SK-N-SH (cell line): Measurements from ENCODE around the gene MPHOSPH8. TPM values are rescaled to one million over a fixed set of nuclear protein-coding genes. Genes with fewer than 3 reads are reported as not detected.

Source experiments
- CTCF ChIA-PET: fragments of 300-600, 350-600 bp; formaldehyde crosslinking; extraction: SDS; loops from one replicate; lab custom pipeline; 2021; lab: Yijun Ruan, JAX
- POLR2A ChIA-PET: fragments of 350-600 bp; sonication (Branson Sonifier 250); formaldehyde crosslinking; extraction: SDS; loops from one replicate; lab custom pipeline; 2020; ENCODE audit warnings: antibody characterized with exemption, inconsistent platforms; lab: Yijun Ruan, JAX
- DNase-seq: peaks from one replicate; pipeline ENCODE4 v3.0.0; 2012
- H2AFZ ChIP-seq: fragments of 200-600 bp; sonication (generic); 2 replicates; pipeline ENCODE4 v1.8.1; 2016; ENCODE audit warnings: antibody characterized with exemption, mild to moderate bottlenecking, low read depth
- H3F3A ChIP-seq: fragments of 200-600 bp; sonication (generic); replicated peaks from 2 replicates; pipeline ENCODE3; 2016; ENCODE audit warnings: antibody characterized with exemption, mild to moderate bottlenecking; ENCODE audit not compliant: insufficient read depth
- H3K27ac ChIP-seq, 2 experiments: fragments of 200-500 bp in 1 of 2; fragments of 200-600 bp in 1 of 2; sonication (Bioruptor generic) in 1 of 2; sonication (generic), shearing (Covaris generic) in 1 of 2; 2 replicates each; pipeline versions ENCODE4 v1.5.1 to v1.6.1; 2014 to 2016; ENCODE audit warnings: low read depth in 2 of 2, inconsistent platforms in 1 of 2, low read length in 1 of 2, mild to moderate bottlenecking in 1 of 2, mixed read lengths in 1 of 2
- H3K27me3 ChIP-seq: fragments of 200-600 bp; sonication (generic), shearing (Covaris generic); 2 replicates; pipeline ENCODE4 v1.6.1; 2016; ENCODE audit warnings: mixed run types; ENCODE audit not compliant: insufficient read depth
- H3K36me3 ChIP-seq, 2 experiments: fragments of 200-500 bp in 1 of 2; fragments of 200-600 bp in 1 of 2; sonication (Bioruptor generic) in 1 of 2; sonication (generic) in 1 of 2; replicated peaks in 1 of 2; 2 replicates each; pipeline versions ENCODE3 to v1.5.1; 2014 to 2016; ENCODE audit warnings: low read length in 1 of 2, mild to moderate bottlenecking in 1 of 2; ENCODE audit not compliant: insufficient read depth in 2 of 2, control insufficient read depth in 1 of 2
- H3K4me1 ChIP-seq, 2 experiments: fragments of 200-500 bp in 1 of 2; fragments of 200-600 bp in 1 of 2; sonication (Bioruptor generic) in 1 of 2; sonication (generic), shearing (Covaris generic) in 1 of 2; 2 replicates each; pipeline versions ENCODE4 v1.5.1 to v1.6.1; 2014 to 2016; ENCODE audit warnings: low read depth in 1 of 2, low read length in 1 of 2, mixed run types in 1 of 2; ENCODE audit not compliant: insufficient read depth in 2 of 2, control insufficient read depth in 1 of 2
- H3K4me2 ChIP-seq: fragments of 200-600 bp; sonication (generic), shearing (Covaris generic); 2 replicates; pipeline ENCODE4 v1.6.1; 2017; ENCODE audit warnings: mixed run types
- H3K4me3 ChIP-seq, 2 experiments: fragments of 200-500 bp in 1 of 2; fragments of 200-600 bp in 1 of 2; sonication (Bioruptor generic) in 1 of 2; sonication (generic), shearing (Covaris generic) in 1 of 2; 2 replicates each; pipeline versions ENCODE4 v1.5.1 to v1.8.1; 2014 to 2016; ENCODE audit warnings: low read depth in 2 of 2, inconsistent platforms in 1 of 2, low read length in 1 of 2, mild to moderate bottlenecking in 1 of 2, mixed read lengths in 1 of 2, moderate library complexity in 1 of 2
- H3K79me2 ChIP-seq: fragments of 200-600 bp; sonication (generic); 2 replicates; pipeline ENCODE4 v1.8.1; 2017; ENCODE audit warnings: mild to moderate bottlenecking; ENCODE audit not compliant: insufficient read depth
- H3K9ac ChIP-seq: fragments of 200-600 bp; sonication (generic); 2 replicates; pipeline ENCODE4 v1.6.1; 2017; ENCODE audit warnings: mixed run types
- H3K9me2 ChIP-seq: fragments of 200-600 bp; sonication (generic); 2 replicates; pipeline ENCODE4 v1.6.1; 2017; ENCODE audit warnings: mixed run types
- H3K9me3 ChIP-seq: fragments of 200-600 bp; sonication (generic); 2 replicates; pipeline ENCODE4 v1.6.1; 2017; ENCODE audit warnings: mixed run types, mild to moderate bottlenecking, moderate library complexity
- H4K20me1 ChIP-seq: fragments of 200-600 bp; sonication (generic); 2 replicates; pipeline ENCODE4 v1.6.1; 2017; ENCODE audit warnings: mild to moderate bottlenecking, mixed run types; ENCODE audit not compliant: insufficient read depth
- CHD2 ChIP-seq: fragments of 150-350 bp; IDR thresholded peaks from 2 replicates; pipeline ENCODE4 v1.6.1; 2018; ENCODE audit warnings: low read length; ENCODE audit not compliant: partially characterized antibody
- CTCF ChIP-seq: fragments of 200-600 bp; sonication (generic); IDR thresholded peaks from 2 replicates; pipeline ENCODE4 v1.6.1; 2017; ENCODE audit warnings: antibody characterized with exemption, mild to moderate bottlenecking, moderate library complexity
- EP300 ChIP-seq, 2 experiments: IDR thresholded peaks; 2 replicates each; pipeline versions ENCODE4 v1.4.0 to v1.6.1; 2012; ENCODE audit warnings: borderline replicate concordance in 1 of 2, low read depth in 1 of 2, low read length in 1 of 2
- EZH2phosphoT487 ChIP-seq: fragments of 200-600 bp; sonication (generic); IDR thresholded peaks from 2 replicates; pipeline ENCODE4 v1.6.1; 2017; ENCODE audit warnings: low read depth, mixed run types, mild to moderate bottlenecking, antibody characterized with exemption, moderate library complexity, borderline replicate concordance
- FOSL2 ChIP-seq: IDR thresholded peaks from 2 replicates; pipeline ENCODE4 v1.4.0; 2012; ENCODE audit warnings: low read depth, mild to moderate bottlenecking, moderate library complexity, borderline replicate concordance
- FOXM1 ChIP-seq: IDR thresholded peaks from 2 replicates; pipeline ENCODE4 v1.4.0; 2012; ENCODE audit warnings: low read depth, mild to moderate bottlenecking
- JUND ChIP-seq: IDR thresholded peaks from 2 replicates; pipeline ENCODE4 v1.4.0; 2012
- MEF2A ChIP-seq: IDR thresholded peaks from 2 replicates; pipeline ENCODE4 v1.4.0; 2012; ENCODE audit warnings: low read depth, borderline replicate concordance
- MXI1 ChIP-seq: IDR thresholded peaks from 2 replicates; pipeline ENCODE4 v1.6.1; 2012; ENCODE audit warnings: mild to moderate bottlenecking, low read depth, low read length, improper control_type of control experiment
- POLR2AphosphoS5 ChIP-seq: IDR thresholded peaks from 2 replicates; pipeline ENCODE4 v1.6.1; 2012; ENCODE audit warnings: low read depth, low read length
- RAD21 ChIP-seq: IDR thresholded peaks from 2 replicates; pipeline ENCODE4 v1.6.1; 2012; ENCODE audit warnings: mild to moderate bottlenecking, low read length
- SIN3A ChIP-seq: IDR thresholded peaks from 2 replicates; pipeline ENCODE4 v1.6.1; 2012; ENCODE audit warnings: low read depth, mild to moderate bottlenecking, low read length, moderate library complexity, borderline replicate concordance
- TAF1 ChIP-seq: IDR thresholded peaks from 2 replicates; pipeline ENCODE4 v1.6.1; 2012; ENCODE audit warnings: low read depth, mild to moderate bottlenecking, low read length, moderate library complexity, borderline replicate concordance
- TCF12 ChIP-seq: IDR thresholded peaks from 2 replicates; pipeline ENCODE4 v1.4.0; 2012
- TEAD4 ChIP-seq: IDR thresholded peaks from 2 replicates; pipeline ENCODE4 v1.4.0; 2012; ENCODE audit warnings: mild to moderate bottlenecking, borderline replicate concordance; ENCODE audit not compliant: insufficient read depth
- YY1 ChIP-seq: IDR thresholded peaks from 2 replicates; pipeline ENCODE4 v1.4.0; 2012; ENCODE audit warnings: low read depth, mild to moderate bottlenecking
- WGBS: methylation state at CpG from one replicate; pipeline ENCODE4 v1.1.6; 2017; ENCODE audit warnings: low lambda C conversion rate; 5-methylcytosine and 5-hydroxymethylcytosine counted together
- polyA plus RNA-seq, 3 experiments: library from polyadenylated mRNA; depleted of rRNA; stranded (reverse); fragments of >200 nt; gene quantifications; 2 replicates each; pipeline ENCODE4 v1.2.3, GENCODE V29; 2012
- TF ChIP-seq, protein P1 (sequence below): IDR thresholded peaks from 2 replicates; pipeline ENCODE4 v1.4.0; 2012; ENCODE audit warnings: low read depth, borderline replicate concordance
- TF ChIP-seq, protein P2 (sequence below): IDR thresholded peaks from 2 replicates; pipeline ENCODE4; 2012
- TF ChIP-seq, protein P3 (sequence below): fragments of 150-350 bp; IDR thresholded peaks from 2 replicates; pipeline ENCODE4 v1.6.1; 2016; ENCODE audit warnings: mild to moderate bottlenecking, low read depth, low read length
- TF ChIP-seq, protein P4 (sequence below): IDR thresholded peaks from 2 replicates; pipeline ENCODE4 v1.6.1; 2012; ENCODE audit warnings: mild to moderate bottlenecking, low read depth, low read length, moderate library complexity

MPHOSPH8 gene
- polyA plus RNA-seq, 1 of the 3 experiments (the other 2 are of a cell fraction) = 11.1 TPM

DNA sequence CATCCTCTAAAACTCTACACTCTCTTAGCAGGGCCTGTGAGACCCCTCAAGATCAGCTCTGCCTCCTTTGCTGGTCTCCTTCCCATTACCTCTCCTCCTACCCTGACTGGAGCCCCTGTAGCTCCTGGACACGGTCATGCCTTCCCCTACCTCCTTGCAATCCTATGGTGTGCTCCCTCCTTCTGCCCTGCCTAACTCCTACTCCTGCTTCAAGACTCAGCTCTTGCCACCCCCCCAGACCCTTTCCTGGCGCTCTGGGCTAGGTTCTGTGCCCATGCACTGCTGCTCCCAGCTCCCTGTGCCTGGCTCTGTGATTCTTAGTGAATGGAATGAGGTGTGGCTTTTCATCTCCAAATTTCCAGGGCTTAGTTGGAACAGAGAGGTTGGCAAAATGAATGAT, 44.1 kb upstream of the MPHOSPH8 start (continued):
- no peak for TF ChIP-seq SIN3A

DNA sequence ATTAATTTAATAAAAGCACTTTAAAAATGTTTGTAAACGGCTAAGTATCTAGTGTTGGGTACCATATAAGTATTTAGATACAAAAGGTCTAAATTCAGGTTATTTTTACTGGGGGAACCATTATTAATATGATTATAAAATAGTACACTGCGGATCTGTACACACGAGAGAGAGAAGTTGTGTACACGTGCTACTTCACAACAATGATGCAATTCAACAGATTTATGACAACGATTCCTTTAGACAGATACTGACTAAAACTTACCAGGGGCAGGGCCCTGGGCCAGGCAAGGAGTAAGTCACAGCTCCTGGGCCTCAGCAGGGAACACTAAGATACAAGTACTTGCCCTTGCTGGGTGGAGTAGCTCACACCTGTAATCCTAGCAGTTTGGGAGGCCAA, 43.0 kb upstream of the MPHOSPH8 start:
- Histone ChIP-seq H3K79me2 (no peaks in the 10 kb centered on the region), H2AFZ (no peak overlapping the region), H3K9ac (no peak overlapping the region), H3K27me3 (no peaks in the 10 kb centered on the region), H3K9me3 (no peaks in the 10 kb centered on the region), H3K9me2 (no peaks in the 10 kb centered on the region), H3F3A (peaks cover 7% of the 10 kb centered on the region), H3K4me3 (no peak overlapping the region), H4K20me1 (no peaks in the 10 kb centered on the region), H3K27ac (no peak overlapping the region), H3K4me1 (no peaks in the 10 kb centered on the region; a peak in 1 of 4 replicates), H3K36me3 (no peaks in the 10 kb centered on the region)
- ChIA-PET CTCF (interaction anchor here (1.1 to 1.7 kb wide), 4 partner anchors 11 to 436 kb away, joined by 3 to 4 read pairs (median 4); no protein-coding TSS in a partner anchor), POLR2A (no interaction called here)
- DNase-seq = no peak
- 58% methylated on average over 5 of the region's 5 CpGs for WGBS
- no peak for TF ChIP-seq MXI1
- no peak for TF ChIP-seq TAF1
- TF ChIP-seq CTCF = no peak
- TF ChIP-seq TCF12 = no peak
- TF ChIP-seq YY1 = no peak
- TF ChIP-seq, protein P1, sequence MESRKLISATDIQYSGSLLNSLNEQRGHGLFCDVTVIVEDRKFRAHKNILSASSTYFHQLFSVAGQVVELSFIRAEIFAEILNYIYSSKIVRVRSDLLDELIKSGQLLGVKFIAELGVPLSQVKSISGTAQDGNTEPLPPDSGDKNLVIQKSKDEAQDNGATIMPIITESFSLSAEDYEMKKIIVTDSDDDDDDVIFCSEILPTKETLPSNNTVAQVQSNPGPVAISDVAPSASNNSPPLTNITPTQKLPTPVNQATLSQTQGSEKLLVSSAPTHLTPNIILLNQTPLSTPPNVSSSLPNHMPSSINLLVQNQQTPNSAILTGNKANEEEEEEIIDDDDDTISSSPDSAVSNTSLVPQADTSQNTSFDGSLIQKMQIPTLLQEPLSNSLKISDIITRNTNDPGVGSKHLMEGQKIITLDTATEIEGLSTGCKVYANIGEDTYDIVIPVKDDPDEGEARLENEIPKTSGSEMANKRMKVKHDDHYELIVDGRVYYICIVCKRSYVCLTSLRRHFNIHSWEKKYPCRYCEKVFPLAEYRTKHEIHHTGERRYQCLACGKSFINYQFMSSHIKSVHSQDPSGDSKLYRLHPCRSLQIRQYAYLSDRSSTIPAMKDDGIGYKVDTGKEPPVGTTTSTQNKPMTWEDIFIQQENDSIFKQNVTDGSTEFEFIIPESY = no peak
- no peak for TF ChIP-seq POLR2AphosphoS5
- no peak for TF ChIP-seq CHD2
- no peak for TF ChIP-seq JUND
- no peak for TF ChIP-seq SIN3A
- TF ChIP-seq EZH2phosphoT487 = no peak
- TF ChIP-seq RAD21 = no peak
- no peak for TF ChIP-seq EP300 (IDR thresholded peaks at IDR 0.05; ENCODE audit: borderline replicate concordance in 1 of 2, low read depth in 1 of 2, low read length in 1 of 2)
- TF ChIP-seq, protein P2, sequence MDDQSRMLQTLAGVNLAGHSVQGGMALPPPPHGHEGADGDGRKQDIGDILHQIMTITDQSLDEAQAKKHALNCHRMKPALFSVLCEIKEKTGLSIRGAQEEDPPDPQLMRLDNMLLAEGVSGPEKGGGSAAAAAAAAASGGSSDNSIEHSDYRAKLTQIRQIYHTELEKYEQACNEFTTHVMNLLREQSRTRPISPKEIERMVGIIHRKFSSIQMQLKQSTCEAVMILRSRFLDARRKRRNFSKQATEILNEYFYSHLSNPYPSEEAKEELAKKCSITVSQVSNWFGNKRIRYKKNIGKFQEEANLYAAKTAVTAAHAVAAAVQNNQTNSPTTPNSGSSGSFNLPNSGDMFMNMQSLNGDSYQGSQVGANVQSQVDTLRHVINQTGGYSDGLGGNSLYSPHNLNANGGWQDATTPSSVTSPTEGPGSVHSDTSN = no peak
- no peak for TF ChIP-seq TEAD4
- TF ChIP-seq, protein P3, sequence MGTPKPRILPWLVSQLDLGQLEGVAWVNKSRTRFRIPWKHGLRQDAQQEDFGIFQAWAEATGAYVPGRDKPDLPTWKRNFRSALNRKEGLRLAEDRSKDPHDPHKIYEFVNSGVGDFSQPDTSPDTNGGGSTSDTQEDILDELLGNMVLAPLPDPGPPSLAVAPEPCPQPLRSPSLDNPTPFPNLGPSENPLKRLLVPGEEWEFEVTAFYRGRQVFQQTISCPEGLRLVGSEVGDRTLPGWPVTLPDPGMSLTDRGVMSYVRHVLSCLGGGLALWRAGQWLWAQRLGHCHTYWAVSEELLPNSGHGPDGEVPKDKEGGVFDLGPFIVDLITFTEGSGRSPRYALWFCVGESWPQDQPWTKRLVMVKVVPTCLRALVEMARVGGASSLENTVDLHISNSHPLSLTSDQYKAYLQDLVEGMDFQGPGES = no peak
- TF ChIP-seq MEF2A = no peak
- TF ChIP-seq FOSL2 = no peak
- TF ChIP-seq FOXM1 = no peak
- TF ChIP-seq, protein P4, sequence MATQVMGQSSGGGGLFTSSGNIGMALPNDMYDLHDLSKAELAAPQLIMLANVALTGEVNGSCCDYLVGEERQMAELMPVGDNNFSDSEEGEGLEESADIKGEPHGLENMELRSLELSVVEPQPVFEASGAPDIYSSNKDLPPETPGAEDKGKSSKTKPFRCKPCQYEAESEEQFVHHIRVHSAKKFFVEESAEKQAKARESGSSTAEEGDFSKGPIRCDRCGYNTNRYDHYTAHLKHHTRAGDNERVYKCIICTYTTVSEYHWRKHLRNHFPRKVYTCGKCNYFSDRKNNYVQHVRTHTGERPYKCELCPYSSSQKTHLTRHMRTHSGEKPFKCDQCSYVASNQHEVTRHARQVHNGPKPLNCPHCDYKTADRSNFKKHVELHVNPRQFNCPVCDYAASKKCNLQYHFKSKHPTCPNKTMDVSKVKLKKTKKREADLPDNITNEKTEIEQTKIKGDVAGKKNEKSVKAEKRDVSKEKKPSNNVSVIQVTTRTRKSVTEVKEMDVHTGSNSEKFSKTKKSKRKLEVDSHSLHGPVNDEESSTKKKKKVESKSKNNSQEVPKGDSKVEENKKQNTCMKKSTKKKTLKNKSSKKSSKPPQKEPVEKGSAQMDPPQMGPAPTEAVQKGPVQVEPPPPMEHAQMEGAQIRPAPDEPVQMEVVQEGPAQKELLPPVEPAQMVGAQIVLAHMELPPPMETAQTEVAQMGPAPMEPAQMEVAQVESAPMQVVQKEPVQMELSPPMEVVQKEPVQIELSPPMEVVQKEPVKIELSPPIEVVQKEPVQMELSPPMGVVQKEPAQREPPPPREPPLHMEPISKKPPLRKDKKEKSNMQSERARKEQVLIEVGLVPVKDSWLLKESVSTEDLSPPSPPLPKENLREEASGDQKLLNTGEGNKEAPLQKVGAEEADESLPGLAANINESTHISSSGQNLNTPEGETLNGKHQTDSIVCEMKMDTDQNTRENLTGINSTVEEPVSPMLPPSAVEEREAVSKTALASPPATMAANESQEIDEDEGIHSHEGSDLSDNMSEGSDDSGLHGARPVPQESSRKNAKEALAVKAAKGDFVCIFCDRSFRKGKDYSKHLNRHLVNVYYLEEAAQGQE = no peak
- TF ChIP-seq, all 33 proteins: peak for 0
- no peak overlapping the region for H3K4me2 ChIP-seq
